GM12864 (cell line): Measurements from ENCODE around the gene KLHL5.

ENCODE experiments used
- DNase-seq: peaks from one replicate; pipeline ENCODE4 v3.0.0-alpha.2; 2011; ENCODE audit warnings: low read depth
- H3K4me3 ChIP-seq: 2 replicates; pipeline ENCODE4 v1.5.1; 2011; ENCODE audit warnings: mild to moderate bottlenecking, low read depth, low read length, control low read depth
- TF ChIP-seq, protein P1 (sequence below): IDR thresholded peaks from 2 replicates; pipeline ENCODE4 v1.5.1; 2011; ENCODE audit warnings: low read depth, mild to moderate bottlenecking, moderate library complexity, low read length, control low read depth, inconsistent platforms; ENCODE audit errors: missing control alignments

KLHL5 gene

DNA sequence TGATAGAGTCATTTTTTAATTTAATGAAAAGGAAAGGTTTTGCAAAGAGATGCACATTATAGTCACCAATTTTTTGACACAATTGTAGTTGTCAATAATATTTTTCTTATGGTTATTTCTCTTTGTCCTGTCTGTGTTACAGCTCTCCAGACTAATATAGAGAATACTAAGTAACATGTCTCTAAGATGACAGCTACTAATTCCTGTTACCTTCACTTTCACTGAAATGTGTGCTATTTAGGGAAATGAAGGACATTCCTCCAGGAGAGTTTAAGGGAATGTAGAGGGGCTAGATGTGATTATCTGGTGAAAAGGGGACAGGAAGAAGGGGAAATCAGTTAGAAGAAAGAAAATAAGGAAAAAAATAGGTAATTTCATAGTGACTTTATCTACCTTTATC lies 1.4 kb downstream of the KLHL5 start:
- no peak overlapping the region for H3K4me3 ChIP-seq
- TF ChIP-seq, protein P1, sequence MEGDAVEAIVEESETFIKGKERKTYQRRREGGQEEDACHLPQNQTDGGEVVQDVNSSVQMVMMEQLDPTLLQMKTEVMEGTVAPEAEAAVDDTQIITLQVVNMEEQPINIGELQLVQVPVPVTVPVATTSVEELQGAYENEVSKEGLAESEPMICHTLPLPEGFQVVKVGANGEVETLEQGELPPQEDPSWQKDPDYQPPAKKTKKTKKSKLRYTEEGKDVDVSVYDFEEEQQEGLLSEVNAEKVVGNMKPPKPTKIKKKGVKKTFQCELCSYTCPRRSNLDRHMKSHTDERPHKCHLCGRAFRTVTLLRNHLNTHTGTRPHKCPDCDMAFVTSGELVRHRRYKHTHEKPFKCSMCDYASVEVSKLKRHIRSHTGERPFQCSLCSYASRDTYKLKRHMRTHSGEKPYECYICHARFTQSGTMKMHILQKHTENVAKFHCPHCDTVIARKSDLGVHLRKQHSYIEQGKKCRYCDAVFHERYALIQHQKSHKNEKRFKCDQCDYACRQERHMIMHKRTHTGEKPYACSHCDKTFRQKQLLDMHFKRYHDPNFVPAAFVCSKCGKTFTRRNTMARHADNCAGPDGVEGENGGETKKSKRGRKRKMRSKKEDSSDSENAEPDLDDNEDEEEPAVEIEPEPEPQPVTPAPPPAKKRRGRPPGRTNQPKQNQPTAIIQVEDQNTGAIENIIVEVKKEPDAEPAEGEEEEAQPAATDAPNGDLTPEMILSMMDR: no peak
- no peak for DNase-seq

DNA sequence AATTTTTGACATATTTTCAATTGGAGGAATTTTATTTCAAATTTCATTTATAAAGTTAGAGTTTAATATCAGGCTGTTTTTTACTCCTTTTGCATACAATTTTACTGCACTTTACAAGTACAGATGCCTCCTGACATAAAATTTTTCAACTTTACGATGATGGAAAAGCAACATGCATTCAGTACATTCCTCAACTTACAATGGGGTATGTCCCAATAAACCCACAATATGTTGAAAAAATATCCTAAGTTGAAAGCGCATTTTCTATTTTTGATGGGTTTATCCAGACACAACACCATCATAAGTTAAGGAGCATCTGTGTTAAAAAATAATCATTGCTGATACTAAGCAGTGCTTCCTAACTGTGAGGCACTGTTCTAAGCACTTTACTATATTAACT lies 4.3 kb downstream of the KLHL5 start:
- TF ChIP-seq, protein P1: no peak
- H3K4me3 ChIP-seq: no peak overlapping the region
- DNase-seq: no peak

DNA sequence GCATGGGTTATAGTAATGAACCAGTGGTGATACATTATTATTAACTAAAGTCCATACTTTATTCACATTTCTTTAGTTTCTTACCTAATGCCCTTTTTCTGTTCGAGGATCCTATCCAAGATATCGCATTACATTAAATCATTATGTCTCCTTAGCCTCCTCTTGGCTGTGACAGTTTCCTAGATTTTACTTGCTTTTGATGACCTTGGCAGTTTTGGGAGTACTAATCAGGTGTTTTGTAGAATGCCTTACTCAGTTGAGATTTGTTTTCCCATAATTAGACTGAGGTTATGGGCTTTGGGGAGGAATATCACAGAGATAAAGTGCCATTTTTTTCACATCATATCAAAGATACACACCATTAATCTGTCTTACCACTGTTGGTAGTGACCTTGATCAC lies 5.0 kb downstream of the KLHL5 start:
- DNase-seq: no peak
- H3K4me3 ChIP-seq: no peak overlapping the region
- TF ChIP-seq, protein P1: no peak

DNA sequence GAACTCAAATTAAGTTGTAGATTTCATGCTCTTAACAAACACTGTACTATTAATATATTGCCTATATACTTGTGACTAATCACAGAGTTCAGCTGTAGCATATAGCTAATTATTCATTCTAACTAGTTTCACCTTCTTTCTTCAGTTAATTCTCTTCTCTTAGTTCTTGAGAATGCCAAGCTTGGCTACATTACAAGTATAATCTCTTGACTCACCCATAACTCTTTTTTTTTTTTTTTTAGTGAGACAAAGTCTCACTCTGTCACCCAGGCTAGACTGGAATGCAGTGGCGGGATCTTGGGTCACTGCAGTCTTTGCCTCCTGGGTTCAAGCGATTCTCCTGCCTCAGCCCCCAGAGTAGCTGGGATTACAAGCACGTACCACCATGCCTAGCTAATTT lies 5.4 kb downstream of the KLHL5 start:
- DNase-seq: no peak
- TF ChIP-seq, protein P1: no peak
- no peak overlapping the region for H3K4me3 ChIP-seq

DNA sequence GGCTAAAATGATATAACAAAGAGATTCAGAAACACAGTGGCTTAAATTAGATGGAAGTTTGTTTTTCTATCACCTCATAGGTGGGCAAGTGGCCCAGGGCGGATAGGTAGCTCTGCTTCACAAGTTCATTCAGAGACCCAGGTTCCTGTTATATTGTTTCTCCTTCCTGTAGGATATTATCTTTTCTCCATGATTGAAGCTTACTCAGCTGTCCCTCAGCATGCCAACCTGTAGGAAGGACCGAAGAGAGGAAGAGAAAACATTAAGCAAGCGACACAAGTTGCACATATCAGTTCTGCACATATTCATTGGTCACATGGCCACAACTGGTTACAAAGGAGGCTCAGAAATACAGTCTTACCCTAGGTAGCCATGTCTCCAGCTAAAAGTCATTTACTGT lies 6.9 kb downstream of the KLHL5 start:
- no peak for DNase-seq
- TF ChIP-seq, protein P1: no peak
- H3K4me3 ChIP-seq: no peak overlapping the region

DNA sequence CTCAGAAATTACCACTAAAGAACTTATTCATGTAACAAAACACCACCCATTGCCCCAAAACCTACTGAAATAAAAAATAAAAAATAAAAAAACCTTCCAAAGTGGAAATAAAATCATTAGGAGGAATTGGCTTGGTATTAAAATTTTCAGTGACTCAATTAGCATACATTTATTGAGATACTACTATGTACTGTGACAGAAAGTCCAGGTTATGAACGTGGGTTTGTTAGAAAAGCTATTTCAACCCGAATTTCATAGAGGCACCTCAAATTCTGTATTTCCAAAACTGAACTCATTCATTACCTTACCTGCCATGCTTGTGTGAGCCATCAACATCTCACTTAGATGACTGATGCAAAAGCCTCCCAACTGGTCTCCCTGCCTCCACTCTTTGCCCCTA lies 16.8 kb downstream of the KLHL5 start:
- DNase-seq: no peak
- TF ChIP-seq, protein P1: no peak
- H3K4me3 ChIP-seq: no peak overlapping the region

DNA sequence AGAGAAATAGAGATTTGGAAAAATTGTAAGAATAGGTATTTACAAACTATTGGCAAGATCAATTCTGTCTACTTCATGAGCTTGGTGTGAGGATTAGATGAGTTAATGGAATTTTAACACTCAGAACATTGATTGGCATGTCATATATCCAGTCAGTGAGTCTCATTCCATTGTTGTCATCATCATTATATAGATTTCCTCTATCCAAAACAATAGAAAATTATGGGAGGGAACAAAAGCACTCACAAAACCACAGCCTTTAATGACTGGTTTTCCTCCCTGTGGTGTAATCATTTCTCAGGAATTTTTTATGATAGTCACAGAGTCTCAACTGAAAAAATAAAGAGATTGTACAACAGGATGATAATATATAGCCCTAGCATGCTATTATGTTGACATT lies 21.1 kb downstream of the KLHL5 start:
- no peak overlapping the region for H3K4me3 ChIP-seq

More for the DNA sequence above, 21.1 kb downstream of the KLHL5 start:
- TF ChIP-seq, protein P1: no peak
- no peak for DNase-seq
